Activated CD4-positive, alpha-beta memory T cell treated with anti-CD3 and anti-CD28 coated beads, Interleukin-2, amount 10 ng/mL, durations not matched to agents 7 days and 5 days (primary cell): Measurements from ENCODE around the gene SET. TPM values are rescaled to one million over a fixed set of nuclear protein-coding genes. Genes with fewer than 3 reads are reported as not detected.

ENCODE experiments used
- CTCF ChIA-PET: fragments of 350-600 bp; sonication (Branson Sonifier 250); formaldehyde crosslinking; loops from one replicate; lab custom pipeline; 2021; ENCODE audit warnings: antibody characterized with exemption, inconsistent platforms; lab: Charles Lee
- POLR2A ChIA-PET: fragments of 350-600 bp; sonication (Branson Sonifier 250); formaldehyde crosslinking; loops from one replicate; lab custom pipeline; 2021; ENCODE audit warnings: antibody characterized with exemption; lab: Charles Lee
- DNase-seq: peaks from one replicate; pipeline ENCODE4 v3.0.0-alpha.2; 2020
- H3K27ac Mint-ChIP-seq: one replicate; pipeline ENCODE4 v1.8.0; 2021; ENCODE audit warnings: mild to moderate bottlenecking, mixed read lengths
- H3K27me3 Mint-ChIP-seq: one replicate; pipeline ENCODE4 v1.8.0; 2021; ENCODE audit warnings: mixed read lengths
- H3K36me3 Mint-ChIP-seq: one replicate; pipeline ENCODE4 v1.8.0; 2021; ENCODE audit warnings: low read depth, mixed read lengths
- H3K4me1 Mint-ChIP-seq: one replicate; pipeline ENCODE4 v1.8.0; 2021; ENCODE audit warnings: mixed read lengths
- H3K4me3 Mint-ChIP-seq: one replicate; pipeline ENCODE4 v1.8.0; 2021; ENCODE audit warnings: mild to moderate bottlenecking, mixed read lengths
- H3K9me3 Mint-ChIP-seq: one replicate; pipeline ENCODE4 v1.8.0; 2021; ENCODE audit warnings: mixed read lengths
- total RNA-seq, 2 experiments: library from RNA; stranded (reverse); gene quantifications; one replicate each; pipeline ENCODE4 v1.2.3, GENCODE V29; 2021

Gene SET
- total RNA-seq, 2 experiments from 2014 or later = 355 to 379 TPM

- Mint-ChIP-seq H3K9me3 (no peaks in the 10 kb centered on the region), H3K27ac (no peak overlapping the region), H3K4me3 (no peak overlapping the region), H3K27me3 (no peaks in the 10 kb centered on the region), H3K36me3 (no peaks in the 10 kb centered on the region), H3K4me1 (peaks cover 13% of the 10 kb centered on the region)
- DNase-seq = no peak
- ChIA-PET POLR2A (interaction anchor here (1.0 to 4.2 kb wide), 3 partner anchors 9 to 15 kb away, joined by 3 to 22 read pairs (median 3); partner anchors contain the start of gene SET), CTCF (interaction anchor here (1.2 kb wide), 1 partner anchor 114 kb away, joined by 3 read pairs; the partner anchor contains the start of gene ENDOG)
Measured at GRCh38 chr9:128704356-128704670, 15.3 kb downstream of the SET start.

GRCh38 chr9:128705051-128705965 is 16.3 kb downstream of the SET start:
- H3K4me3 Mint-ChIP-seq = no peak overlapping the region
- no peaks in the 10 kb centered on the region for H3K36me3 Mint-ChIP-seq
- DNase-seq = no peak
- H3K27ac Mint-ChIP-seq = no peak overlapping the region
- ChIA-PET POLR2A (interaction anchor here (0.6 to 4.2 kb wide), 6 partner anchors 9 to 96 kb away, joined by 3 to 22 read pairs (median 3); partner anchors contain the start of genes SET and ZDHHC12), CTCF (interaction anchor here (1.6 kb wide), 1 partner anchor 19 kb away, joined by 5 read pairs; the partner anchor contains the start of gene ZDHHC12)
- no peaks in the 10 kb centered on the region for H3K9me3 Mint-ChIP-seq
- no peaks in the 10 kb centered on the region for H3K27me3 Mint-ChIP-seq
- peaks cover 13% of the 10 kb centered on the region for H3K4me1 Mint-ChIP-seq

DNA sequence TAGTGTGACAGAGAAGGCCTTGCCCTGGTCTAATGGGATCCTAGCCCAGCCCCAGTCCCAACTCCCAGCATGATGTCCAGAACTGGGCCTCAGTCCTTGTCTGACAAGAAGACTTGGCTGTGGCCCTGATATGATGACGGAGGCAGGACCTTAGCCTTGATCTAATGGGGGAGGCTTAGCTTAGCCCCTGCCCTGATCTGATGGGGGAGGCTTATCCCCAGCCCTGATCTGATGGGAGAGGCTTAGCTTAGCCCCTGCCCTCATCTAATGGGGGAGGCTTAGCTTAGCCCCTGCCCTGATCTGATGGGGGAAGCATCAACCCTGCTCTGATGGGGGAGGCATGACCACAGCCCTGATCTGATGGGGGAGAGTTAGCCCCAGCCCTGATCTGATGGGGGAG is 17.0 kb downstream of the SET start:
- peaks cover 13% of the 10 kb centered on the region for H3K4me1 Mint-ChIP-seq
- H3K4me3 Mint-ChIP-seq = no peak overlapping the region
- DNase-seq = no peak
- H3K36me3 Mint-ChIP-seq = no peaks in the 10 kb centered on the region
- no peaks in the 10 kb centered on the region for H3K27me3 Mint-ChIP-seq
- CTCF ChIA-PET = interaction anchor here (0.6 to 1.6 kb wide), 2 partner anchors 12 to 18 kb away, joined by 3 to 5 read pairs; partner anchors contain the start of gene ZDHHC12
- H3K27ac Mint-ChIP-seq = no peak overlapping the region
- POLR2A ChIA-PET = interaction anchor here (0.7 to 4.2 kb wide), 5 partner anchors 9 to 18 kb away, joined by 3 to 22 read pairs (median 3); partner anchors contain the start of genes SET and ZDHHC12
- no peaks in the 10 kb centered on the region for H3K9me3 Mint-ChIP-seq

GRCh38 chr9:128706671-128707381 is 17.8 kb downstream of the SET start:
- peaks cover 8% of the 10 kb centered on the region for H3K4me1 Mint-ChIP-seq
- no peak overlapping the region for H3K27ac Mint-ChIP-seq
- no peak overlapping the region for H3K4me3 Mint-ChIP-seq
- DNase-seq = no peak
- POLR2A ChIA-PET = interaction anchor here (0.7 to 4.2 kb wide), 3 partner anchors 10 to 16 kb away, joined by 3 to 22 read pairs (median 5); partner anchors contain the start of gene SET
- CTCF ChIA-PET = interaction anchor here (0.6 to 1.6 kb wide), 2 partner anchors 11 to 17 kb away, joined by 3 to 5 read pairs; partner anchors contain the start of gene ZDHHC12
- H3K9me3 Mint-ChIP-seq = no peaks in the 10 kb centered on the region
- no peaks in the 10 kb centered on the region for H3K27me3 Mint-ChIP-seq
- H3K36me3 Mint-ChIP-seq = no peaks in the 10 kb centered on the region

DNA sequence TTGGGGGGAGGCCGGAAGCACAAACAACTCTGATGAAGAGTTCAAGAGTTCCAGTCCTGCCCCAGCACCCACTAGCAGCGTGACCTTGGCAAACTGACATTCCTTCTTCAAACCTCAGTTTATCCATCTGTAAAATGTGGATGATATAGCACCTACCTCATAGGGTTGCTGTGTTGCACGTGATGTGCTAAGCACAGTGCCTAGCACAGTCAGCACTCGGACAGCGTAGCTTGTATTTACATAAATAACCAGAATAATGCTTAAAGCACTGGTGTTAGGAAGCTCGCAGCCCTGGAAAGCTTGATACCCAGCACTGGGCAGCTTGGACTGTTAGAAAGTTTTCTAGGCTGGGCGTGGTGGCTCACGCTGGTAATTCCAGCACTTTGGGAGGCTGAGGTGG is 18.4 kb downstream of the SET start:
- H3K36me3 Mint-ChIP-seq = no peaks in the 10 kb centered on the region
- ChIA-PET CTCF (interaction anchor here (0.7 kb wide), 1 partner anchor 63 kb away, joined by 3 read pairs; no protein-coding TSS in a partner anchor), POLR2A (interaction anchor here (4.2 kb wide), 1 partner anchor 17 kb away, joined by 22 read pairs; the partner anchor contains the start of gene SET)
- H3K9me3 Mint-ChIP-seq = no peaks in the 10 kb centered on the region
- no peak for DNase-seq
- no peaks in the 10 kb centered on the region for H3K27me3 Mint-ChIP-seq
- H3K27ac Mint-ChIP-seq = no peak overlapping the region
- H3K4me3 Mint-ChIP-seq = no peak overlapping the region
- peaks cover 4% of the 10 kb centered on the region for H3K4me1 Mint-ChIP-seq

DNA sequence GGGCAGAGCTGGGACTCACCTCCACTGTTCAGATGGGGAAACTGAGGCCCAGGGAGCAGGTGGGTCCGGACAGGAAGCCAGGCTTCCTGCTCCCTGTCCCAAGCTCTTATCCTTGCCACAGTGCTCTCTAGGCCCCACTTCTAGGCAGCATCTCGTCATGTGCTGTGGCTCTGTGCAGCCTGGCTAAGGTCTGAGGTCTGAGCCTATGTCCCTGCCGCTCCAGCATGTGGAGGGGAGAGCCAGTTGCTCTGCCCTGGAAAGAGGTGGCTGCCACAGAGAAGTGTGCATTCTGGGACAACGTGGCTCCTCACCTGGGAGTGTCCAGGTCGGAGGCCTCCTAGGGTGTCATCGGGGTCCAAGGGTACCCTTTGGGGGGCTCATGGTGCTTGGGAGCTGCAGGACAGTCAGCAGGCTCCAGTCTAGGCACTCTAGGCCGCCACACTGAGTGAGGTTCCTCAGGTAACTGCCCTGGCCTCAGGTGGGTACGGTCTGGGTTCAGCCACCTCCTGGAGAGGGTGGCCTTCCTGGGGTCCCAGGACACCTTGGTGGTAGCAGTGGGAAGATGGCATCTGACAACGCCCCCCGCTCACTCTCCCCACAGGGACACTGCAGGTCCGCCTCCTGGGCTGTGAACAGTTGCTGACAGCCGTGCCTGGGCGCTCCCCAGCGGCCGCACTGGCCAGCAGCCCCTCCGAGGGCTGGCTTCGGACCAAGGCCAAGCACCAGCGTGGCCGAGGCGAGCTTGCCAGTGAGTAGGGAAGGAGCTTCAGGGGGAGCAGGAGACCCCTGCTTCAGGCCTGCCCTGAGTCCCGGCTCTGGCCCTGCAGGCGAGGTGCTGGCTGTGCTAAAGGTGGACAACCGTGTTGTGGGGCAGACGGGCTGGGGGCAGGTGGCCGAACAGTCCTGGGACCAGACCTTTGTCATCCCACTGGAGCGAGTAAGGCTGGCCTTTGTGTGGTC is 23.7 kb downstream of the SET start:
- no peak for DNase-seq
- Mint-ChIP-seq H3K27ac (no peak overlapping the region), H3K27me3 (no peaks in the 10 kb centered on the region), H3K4me1 (no peaks in the 10 kb centered on the region), H3K4me3 (no peak overlapping the region), H3K9me3 (no peaks in the 10 kb centered on the region), H3K36me3 (no peaks in the 10 kb centered on the region)
- ChIA-PET POLR2A (no interaction called here), CTCF (no interaction called here)

- H3K27ac Mint-ChIP-seq = no peak overlapping the region
- H3K36me3 Mint-ChIP-seq = no peaks in the 10 kb centered on the region
- no peak overlapping the region for H3K4me3 Mint-ChIP-seq
- H3K27me3 Mint-ChIP-seq = no peaks in the 10 kb centered on the region
- no peak for DNase-seq
- CTCF ChIA-PET = no interaction called here
- H3K4me1 Mint-ChIP-seq = no peaks in the 10 kb centered on the region
- POLR2A ChIA-PET = interaction anchor here (1.8 kb wide), 1 partner anchor 10 kb away, joined by 9 read pairs; the partner anchor contains the start of gene ZDHHC12
- H3K9me3 Mint-ChIP-seq = no peaks in the 10 kb centered on the region
Measured at GRCh38 chr9:128713411-128713780, 24.4 kb downstream of the SET start.

- Mint-ChIP-seq H3K27me3 (no peaks in the 10 kb centered on the region), H3K36me3 (no peaks in the 10 kb centered on the region), H3K27ac (no peak overlapping the region), H3K4me3 (no peak overlapping the region), H3K9me3 (no peaks in the 10 kb centered on the region), H3K4me1 (no peaks in the 10 kb centered on the region)
- POLR2A ChIA-PET = interaction anchor here (1.8 kb wide), 1 partner anchor 10 kb away, joined by 9 read pairs; the partner anchor contains the start of gene ZDHHC12
- CTCF ChIA-PET = no interaction called here
- DNase-seq = no peak
Measured at GRCh38 chr9:128713941-128714573, 25.0 kb downstream of the SET start.

- CTCF ChIA-PET = no interaction called here
- no peak for DNase-seq
- POLR2A ChIA-PET = interaction anchor here (1.8 kb wide), 1 partner anchor 9 kb away, joined by 9 read pairs; the partner anchor contains the start of gene ZDHHC12
- Mint-ChIP-seq H3K27me3 (no peaks in the 10 kb centered on the region), H3K27ac (no peak overlapping the region), H3K4me3 (no peak overlapping the region), H3K4me1 (no peaks in the 10 kb centered on the region), H3K36me3 (no peaks in the 10 kb centered on the region), H3K9me3 (no peaks in the 10 kb centered on the region)
Measured at GRCh38 chr9:128714586-128715435, 25.8 kb downstream of the SET start.

DNA sequence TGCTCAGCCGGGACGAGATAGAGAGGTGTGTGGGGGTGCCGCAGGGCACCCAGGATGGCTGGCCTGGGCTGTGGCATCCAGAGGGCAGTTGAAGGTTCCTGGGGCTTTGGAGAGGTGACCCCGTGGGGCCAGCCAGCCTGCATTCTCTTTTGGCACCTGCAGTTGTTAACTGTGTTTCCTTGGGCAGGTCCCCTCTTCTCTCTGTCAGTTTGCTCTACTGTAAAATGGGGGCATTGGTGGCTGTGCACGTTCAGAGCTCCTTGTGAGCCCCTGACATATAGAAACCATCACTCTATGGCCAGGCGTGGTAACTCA is 26.4 kb downstream of the SET start:
- no peak for DNase-seq
- Mint-ChIP-seq H3K4me3 (no peak overlapping the region), H3K4me1 (no peaks in the 10 kb centered on the region), H3K9me3 (no peaks in the 10 kb centered on the region), H3K27ac (no peak overlapping the region), H3K27me3 (no peaks in the 10 kb centered on the region), H3K36me3 (peaks cover 5% of the 10 kb centered on the region)
- POLR2A ChIA-PET = interaction anchor here (1.8 kb wide), 1 partner anchor 8 kb away, joined by 9 read pairs; the partner anchor contains the start of gene ZDHHC12
- CTCF ChIA-PET = no interaction called here
